HEK293T (cell line): ENCODE data around the gene ADCY9.

Experiments
- CTCF ChIA-PET: fragments of 350-600 bp; formaldehyde crosslinking; extraction: SDS; loops from one replicate; lab custom pipeline; 2021; ENCODE audit warnings: antibody characterized with exemption, inconsistent platforms; lab: Yijun Ruan, JAX
- POLR2A ChIA-PET: fragments of 350-600 bp; formaldehyde crosslinking; extraction: SDS; loops from one replicate; lab custom pipeline; 2020; ENCODE audit warnings: antibody characterized with exemption, inconsistent platforms; lab: Yijun Ruan, JAX
- DNase-seq: peaks from one replicate; pipeline ENCODE4 v3.0.0; 2012; ENCODE audit warnings: mixed read lengths; ENCODE audit errors: extremely low spot score
- ARNT ChIP-seq: fragments of 450-650 bp; IDR thresholded peaks from 2 replicates; pipeline ENCODE4 v1.6.1; 2017; ENCODE audit warnings: mild to moderate bottlenecking
- BHLHE40 ChIP-seq: fragments of 450-650 bp; IDR thresholded peaks from 2 replicates; pipeline ENCODE4 v1.6.1; 2016; ENCODE audit warnings: mild to moderate bottlenecking, moderate library complexity, borderline replicate concordance
- CTBP1 ChIP-seq: fragments of 450-650 bp; IDR thresholded peaks from 2 replicates; pipeline ENCODE4 v1.6.1; 2016; ENCODE audit warnings: borderline replicate concordance
- ELF4 ChIP-seq: fragments of 450-650 bp; IDR thresholded peaks from 2 replicates; pipeline ENCODE4 v1.6.1; 2017; ENCODE audit warnings: antibody characterized with exemption
- FOXA1 ChIP-seq: fragments of 450-650 bp; IDR thresholded peaks from 2 replicates; pipeline ENCODE4 v1.6.1; 2016; ENCODE audit warnings: mild to moderate bottlenecking
- FOXK2 ChIP-seq: fragments of 450-650 bp; IDR thresholded peaks from 2 replicates; pipeline ENCODE4 v1.6.1; 2016; ENCODE audit warnings: mild to moderate bottlenecking
- FOXM1 ChIP-seq: fragments of 450-650 bp; IDR thresholded peaks from 2 replicates; pipeline ENCODE4 v1.6.1; 2017; ENCODE audit warnings: mild to moderate bottlenecking, borderline replicate concordance
- HDGF ChIP-seq: fragments of 450-650 bp; IDR thresholded peaks from 2 replicates; pipeline ENCODE4 v1.6.1; 2017; ENCODE audit warnings: antibody characterized with exemption, borderline replicate concordance
- L3MBTL2 ChIP-seq: fragments of 450-650 bp; conservative IDR thresholded peaks from 2 replicates; pipeline ENCODE4 v1.6.1; 2016; ENCODE audit warnings: mild to moderate bottlenecking
- LEF1 ChIP-seq: fragments of 450-650 bp; IDR thresholded peaks from 2 replicates; pipeline ENCODE4 v1.6.1; 2017; ENCODE audit warnings: mild to moderate bottlenecking, borderline replicate concordance
- NFRKB ChIP-seq: fragments of 450-650 bp; IDR thresholded peaks from 2 replicates; pipeline ENCODE4 v1.6.1; 2016; ENCODE audit warnings: mild to moderate bottlenecking, moderate library complexity
- PKNOX1 ChIP-seq: fragments of 450-650 bp; IDR thresholded peaks from 2 replicates; pipeline ENCODE4 v1.6.1; 2016
- SP1 ChIP-seq: fragments of 450-650 bp; IDR thresholded peaks from 2 replicates; pipeline ENCODE4 v1.6.1; 2017
- SUZ12 ChIP-seq: fragments of 450-650 bp; IDR thresholded peaks from 2 replicates; pipeline ENCODE4 v1.6.1; 2016; ENCODE audit warnings: mild to moderate bottlenecking
- TARDBP ChIP-seq: fragments of 450-650 bp; IDR thresholded peaks from 2 replicates; pipeline ENCODE4 v1.6.1; 2016
- ZNF384 ChIP-seq: fragments of 450-650 bp; IDR thresholded peaks from 2 replicates; pipeline ENCODE4 v1.6.1; 2016

The ADCY9 gene

GRCh38 chr16:4093495-4094126 is 22.6 kb downstream of the ADCY9 start:
- POLR2A ChIA-PET: interaction anchor here (1.2 kb wide), 2 partner anchors 13 to 160 kb away, joined by 3 read pairs; no protein-coding TSS in a partner anchor
- TF ChIP-seq FOXA1: no peak
- no peak for TF ChIP-seq ARNT
- no peak for TF ChIP-seq ZNF384
- no peak for TF ChIP-seq CTBP1
- no peak for TF ChIP-seq BHLHE40
- TF ChIP-seq SP1: no peak
- no peak for TF ChIP-seq FOXK2
- TF ChIP-seq PKNOX1: no peak
- TF ChIP-seq FOXM1: no peak
- no peak for TF ChIP-seq HDGF
- no peak for TF ChIP-seq L3MBTL2
- TF ChIP-seq LEF1: no peak
- TF ChIP-seq TARDBP: no peak
- no peak for TF ChIP-seq SUZ12
- no peak for TF ChIP-seq ELF4
- TF ChIP-seq NFRKB: no peak
- no peak for DNase-seq
- CTCF ChIA-PET: interaction anchor here (0.6 kb wide), 1 partner anchor 93 kb away, joined by 3 read pairs; no protein-coding TSS in a partner anchor

- CTCF ChIA-PET: no interaction called here
- no peak for DNase-seq
- TF ChIP-seq SP1 (no peak), ARNT (no peak), ELF4 (no peak), LEF1 (no peak), FOXK2 (no peak), FOXM1 (no peak), CTBP1 (no peak), BHLHE40 (no peak), FOXA1 (no peak), PKNOX1 (no peak), NFRKB (no peak), SUZ12 (no peak), HDGF (no peak), TARDBP (no peak), ZNF384 (no peak), L3MBTL2 (no peak)
- POLR2A ChIA-PET: interaction anchor here (1.2 kb wide), 2 partner anchors 12 to 161 kb away, joined by 3 read pairs; no protein-coding TSS in a partner anchor
These were observed 23.5 kb downstream of the ADCY9 start for GRCh38 chr16:4092547-4093265.

GRCh38 chr16:4091240-4092012 is 24.8 kb downstream of the ADCY9 start:
- ChIA-PET POLR2A (no interaction called here), CTCF (interaction anchor here (1.0 kb wide), 1 partner anchor 163 kb away, joined by 3 read pairs; no protein-coding TSS in a partner anchor)
- DNase-seq: no peak
- no peak for TF ChIP-seq SUZ12

- no peak for TF ChIP-seq NFRKB
- no peak for TF ChIP-seq FOXA1
- CTCF ChIA-PET: no interaction called here
- DNase-seq: no peak
- POLR2A ChIA-PET: no interaction called here
These were observed 25.8 kb downstream of the ADCY9 start for GRCh38 chr16:4090351-4090851.

- no peak for DNase-seq
- ChIA-PET CTCF (no interaction called here), POLR2A (no interaction called here)
- TF ChIP-seq BHLHE40 (no peak), FOXA1 (no peak), L3MBTL2 (no peak), HDGF (no peak), FOXK2 (no peak), FOXM1 (no peak), CTBP1 (no peak), NFRKB (no peak), ELF4 (no peak), SP1 (no peak), LEF1 (no peak), ARNT (no peak), PKNOX1 (no peak), TARDBP (no peak), ZNF384 (no peak), SUZ12 (no peak)
These were observed 26.4 kb downstream of the ADCY9 start for GRCh38 chr16:4089811-4090301.
